Right hindlimb (tissue), 1 donor: ENCODE measurements around the gene SLC15A3.

Source experiments
- DNase-seq: peaks from one replicate; pipeline ENCODE4 v3.0.0-alpha.2; 2018

Gene SLC15A3

GRCh38 chr11:60944490-60945294, 7.3 kb downstream of the SLC15A3 start:
- no peak for DNase-seq

GRCh38 chr11:60942970-60943565, 8.9 kb downstream of the SLC15A3 start:
- DNase-seq, result no peak

- DNase-seq, result no peak
Measured at GRCh38 chr11:60942219-60942618, 9.8 kb downstream of the SLC15A3 start.

- DNase-seq, result no peak
Measured at GRCh38 chr11:60941371-60942119, 10.4 kb downstream of the SLC15A3 start.

- no peak for DNase-seq
Measured at GRCh38 chr11:60939855-60940254, 12.1 kb downstream of the SLC15A3 start.

GRCh38 chr11:60939301-60939700, 12.7 kb downstream of the SLC15A3 start:
- DNase-seq, result no peak

GRCh38 chr11:60938500-60938899, 13.5 kb downstream of the SLC15A3 start:
- no peak for DNase-seq

- no peak for DNase-seq
Measured at GRCh38 chr11:60937811-60938210, 14.2 kb downstream of the SLC15A3 start.

GRCh38 chr11:60937144-60937527, 14.8 kb downstream of the SLC15A3 start:
- DNase-seq, result no peak

GRCh38 chr11:60936467-60937143, 15.4 kb downstream of the SLC15A3 start:
- no peak for DNase-seq

GRCh38 chr11:60935676-60936442, 16.1 kb downstream of the SLC15A3 start:
- DNase-seq, result no peak

GRCh38 chr11:60934790-60935605, 17.0 kb downstream of the SLC15A3 start:
- no peak for DNase-seq

GRCh38 chr11:60934124-60934789, 17.7 kb downstream of the SLC15A3 start:
- DNase-seq, result no peak

GRCh38 chr11:60933416-60934123, 18.4 kb downstream of the SLC15A3 start:
- DNase-seq, result no peak

GRCh38 chr11:60932605-60933356, 19.2 kb downstream of the SLC15A3 start:
- no peak for DNase-seq

GRCh38 chr11:60931917-60932316, 20.1 kb downstream of the SLC15A3 start:
- no peak for DNase-seq

GRCh38 chr11:60930394-60930793, 21.6 kb downstream of the SLC15A3 start:
- DNase-seq, result no peak

GRCh38 chr11:60929764-60930163, 22.2 kb downstream of the SLC15A3 start:
- no peak for DNase-seq

GRCh38 chr11:60928563-60929001, 23.4 kb downstream of the SLC15A3 start:
- DNase-seq, result no peak
